ENCODE data around the gene NCAPG2. TPM values are rescaled to one million over a fixed set of nuclear protein-coding genes. Genes with fewer than 3 reads are reported as not detected.

Gene NCAPG2
- total and polyA plus RNA-seq, 2 of the 13 experiments (the other 11 are each of a cell fraction or from before 2014, with no cell fraction given), result 15.1 to 30.7 TPM

- H3K27ac ChIP-seq (ENCODE audit: extremely low read length, insufficient read depth, low read length), result no peak overlapping the region
- no peak overlapping the region for H2AFZ ChIP-seq (ENCODE audit: low read length)
- peak overlapping the region; percentile 49; the same call in 1 of the 2 replicates for H3K9ac ChIP-seq (ENCODE audit: insufficient read depth, low read depth, low read length)
- H3K4me1 ChIP-seq (ENCODE audit: insufficient read depth, low read length), result peaks cover 43% of the 10 kb centered on the region
- intact Hi-C loops (cut with micrococcal nuclease; ENCODE audit: unreplicated experiment) (loop anchor here (10.0 kb wide), 1 partner anchor 107 kb away; no protein-coding TSS in a partner anchor), in situ Hi-C loops (cut with HindIII; ENCODE audit: extremely low pct_ligation_motif_present, low pct_unique_long_range_greater_than_20kb) (no loop called here)
- ChIA-PET CTCF (ENCODE audit: low intra/inter-chr PET ratio, low total read pairs) (no interaction called here), POLR2A (interaction anchor here (0.6 to 1.6 kb wide), 11 partner anchors 12 to 156 kb away, joined by 3 to 10 read pairs (median 4); no protein-coding TSS in a partner anchor)
- H3K4me3 ChIP-seq (replicated peaks in 1 of 3; ENCODE audit: insufficient read depth in 1 of 3, low read depth in 2 of 3, low read length in 3 of 3), result peak overlapping the region; percentile 46 to 69 (median 62); a peak in 5 of 6 replicates
- peak; percentile 81 for DNase-seq (ENCODE audit: low spot score)
- H3K36me3 ChIP-seq (replicated peaks in 1 of 2; ENCODE audit: control insufficient read depth in 1 of 2, insufficient read depth in 2 of 2, low read length in 2 of 2), result no peaks in the 10 kb centered on the region
- BruUV-seq (replicated peaks), result no TSS peak
- peak; percentile 62 for ATAC-seq
- peak; percentile 61 for FAIRE-seq
- peaks cover 18% of the 10 kb centered on the region for H3K79me2 ChIP-seq (ENCODE audit: insufficient read depth, low read length)
- H4K20me1 ChIP-seq (ENCODE audit: insufficient read depth, low read length), result no peaks in the 10 kb centered on the region
- H3K27me3 ChIP-seq (ENCODE audit: control insufficient read depth in 1 of 2, insufficient read depth in 2 of 2, low read length in 2 of 2), result no peaks in the 10 kb centered on the region; a peak in 1 of 5 replicates
- peak overlapping the region; percentile 79 for H3K4me2 ChIP-seq (ENCODE audit: low read depth, low read length)
- no peaks in the 10 kb centered on the region for H3K9me3 ChIP-seq (ENCODE audit: low read length)
- 0% methylated on average over 3 of the region's 4 CpGs for WGBS (ENCODE audit: low lambda C conversion rate)
- TF ChIP-seq POLR2G (IDR thresholded peaks at IDR 0.05; ENCODE audit: low read depth, low read length) (peak; percentile 63), ZSCAN9 (CRISPR knock-in tag; IDR thresholded peaks at IDR 0.05; ENCODE audit: borderline replicate concordance) (no peak), ELF1 (CRISPR knock-in tag; IDR thresholded peaks at IDR 0.05) (peak; percentile 84), GMEB1 (CRISPR knock-in tag; IDR thresholded peaks at IDR 0.05; ENCODE audit: borderline replicate concordance) (peak; percentile 50; the same call in 1 of the 2 replicates), ZNF280D (CRISPR knock-in tag; IDR thresholded peaks at IDR 0.05) (no peak), ZNF614 (CRISPR knock-in tag; IDR thresholded peaks at IDR 0.05; ENCODE audit: borderline replicate concordance) (no peak), ZMYM4 (CRISPR knock-in tag; IDR thresholded peaks at IDR 0.05) (peak; percentile 58), ZBTB38 (CRISPR knock-in tag; IDR thresholded peaks at IDR 0.05) (0 out of 2 replicates have a peak, but pooled peaks have one; percentile 34), ARID4A (CRISPR knock-in tag; IDR thresholded peaks at IDR 0.05; ENCODE audit: borderline replicate concordance) (peak; percentile 59; the same call in 1 of the 2 replicates), ZFY (CRISPR knock-in tag; IDR thresholded peaks at IDR 0.05) (peak; percentile 24; the same call in 1 of the 2 replicates), SAP130 (CRISPR knock-in tag; IDR thresholded peaks at IDR 0.05; ENCODE audit: low read depth) (peak; percentile 66), ELF3 (CRISPR knock-in tag; IDR thresholded peaks at IDR 0.05) (peak; percentile 51; the same call in 1 of the 2 replicates), ATF5 (CRISPR knock-in tag; IDR thresholded peaks at IDR 0.05; ENCODE audit: low read depth) (no peak), ZNF44 (CRISPR knock-in tag; IDR thresholded peaks at IDR 0.05) (peak; percentile 25; the same call in 1 of the 2 replicates), TAF1 (CRISPR knock-in tag; IDR thresholded peaks at IDR 0.05) (peak; percentile 36; the same call in 1 of the 2 replicates)
These were observed 3.0 kb upstream of the NCAPG2 start for GRCh38 chr7:158707610-158708009.

Data from HepG2 (cell line).